Measurements from ENCODE around the gene PLPPR1.
"Not testable (repeated sequence)": the region's sequence is repeated elsewhere in the genome, so short reads cannot be mapped to it uniquely, and the experiment has no call there.

Gene PLPPR1

GRCh38 chr9:101309139-101309538 lies 280.6 kb downstream of the PLPPR1 start:
- no peak for DNase-seq

GRCh38 chr9:101311191-101311590 lies 282.7 kb downstream of the PLPPR1 start:
- DNase-seq: no peak

GRCh38 chr9:101311758-101312420 lies 283.4 kb downstream of the PLPPR1 start:
- no peak for DNase-seq

GRCh38 chr9:101312661-101313060 lies 284.1 kb downstream of the PLPPR1 start:
- DNase-seq: no peak

- DNase-seq: no peak
Observed at GRCh38 chr9:101315112-101315450, 286.6 kb downstream of the PLPPR1 start.

- no peak for DNase-seq
Observed at GRCh38 chr9:101317735-101318134, 289.2 kb downstream of the PLPPR1 start.

- no peak for DNase-seq
Observed at GRCh38 chr9:101323129-101323528, 294.6 kb downstream of the PLPPR1 start.

GRCh38 chr9:101324245-101324804 lies 295.8 kb downstream of the PLPPR1 start:
- no peak for DNase-seq

GRCh38 chr9:101325053-101325452 lies 296.5 kb downstream of the PLPPR1 start:
- DNase-seq: no peak

- DNase-seq: no peak
Observed at GRCh38 chr9:101326035-101326434, 297.5 kb downstream of the PLPPR1 start.

- DNase-seq: no peak
Observed at GRCh38 chr9:101326501-101326900, 298.0 kb downstream of the PLPPR1 start.

GRCh38 chr9:101327422-101327909 lies 298.9 kb downstream of the PLPPR1 start:
- DNase-seq: not testable (repeated sequence)

GRCh38 chr9:101332362-101332761 lies 303.8 kb downstream of the PLPPR1 start:
- DNase-seq: no peak

- no peak for DNase-seq
Observed at GRCh38 chr9:101333490-101333889, 305.0 kb downstream of the PLPPR1 start.

- DNase-seq: no peak
Observed at GRCh38 chr9:101333926-101334702, 305.6 kb downstream of the PLPPR1 start.

GRCh38 chr9:101336091-101336490 lies 307.6 kb downstream of the PLPPR1 start:
- no peak for DNase-seq

- no peak for DNase-seq
Observed at GRCh38 chr9:101337237-101337636, 308.7 kb downstream of the PLPPR1 start.

- DNase-seq: no peak
Observed at GRCh38 chr9:101341958-101342357, 313.4 kb downstream of the PLPPR1 start.

GRCh38 chr9:101342595-101342994 lies 314.1 kb downstream of the PLPPR1 start:
- DNase-seq: no peak

GRCh38 chr9:101350285-101350684 lies 321.8 kb downstream of the PLPPR1 start:
- no peak for DNase-seq

GRCh38 chr9:101352892-101353463 lies 324.5 kb downstream of the PLPPR1 start:
- no peak for DNase-seq

- no peak for DNase-seq
Observed at GRCh38 chr9:101353683-101354082, 325.2 kb downstream of the PLPPR1 start.

- no peak for DNase-seq
Observed at GRCh38 chr9:101354143-101354764, 325.7 kb downstream of the PLPPR1 start.
